HG02943 (cell line): ENCODE data around the gene GRK1.
"Not testable (repeated sequence)": the region's sequence is repeated elsewhere in the genome, so short reads cannot be mapped to it uniquely, and the experiment has no call there.

Experiments used
- ATAC-seq: cut with Tn5 transposase; IDR thresholded peaks from one replicate; pipeline ENCODE4 v1.9.1; 2021; ENCODE audit warnings: mild to moderate bottlenecking, low read depth, moderate library complexity; ENCODE audit not compliant: unreplicated experiment

GRK1 gene

DNA sequence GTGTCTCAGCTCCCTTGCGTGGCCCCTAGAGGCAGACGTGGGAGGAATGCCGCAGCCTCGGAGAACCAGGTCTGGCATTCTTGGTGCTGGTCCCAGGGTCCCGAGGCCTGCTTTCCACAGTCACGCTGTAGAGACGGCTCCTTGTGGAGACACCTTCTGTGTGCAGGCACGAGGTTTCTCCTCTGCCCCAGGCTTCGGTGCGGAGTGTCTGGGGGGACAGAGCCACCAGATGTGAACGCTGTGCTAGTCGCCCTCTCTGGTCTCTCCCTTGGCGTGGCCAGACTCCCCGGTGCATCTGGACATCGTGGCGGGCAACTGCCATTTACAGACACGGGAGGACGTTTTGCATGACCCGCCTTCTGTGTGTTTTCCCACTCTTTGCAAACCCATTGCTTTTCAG lies 84.5 kb downstream of the GRK1 start:
- ATAC-seq, result no peak

GRCh38 chr13:113752211-113752986 lies 85.4 kb downstream of the GRK1 start:
- ATAC-seq, result not testable (repeated sequence)

DNA sequence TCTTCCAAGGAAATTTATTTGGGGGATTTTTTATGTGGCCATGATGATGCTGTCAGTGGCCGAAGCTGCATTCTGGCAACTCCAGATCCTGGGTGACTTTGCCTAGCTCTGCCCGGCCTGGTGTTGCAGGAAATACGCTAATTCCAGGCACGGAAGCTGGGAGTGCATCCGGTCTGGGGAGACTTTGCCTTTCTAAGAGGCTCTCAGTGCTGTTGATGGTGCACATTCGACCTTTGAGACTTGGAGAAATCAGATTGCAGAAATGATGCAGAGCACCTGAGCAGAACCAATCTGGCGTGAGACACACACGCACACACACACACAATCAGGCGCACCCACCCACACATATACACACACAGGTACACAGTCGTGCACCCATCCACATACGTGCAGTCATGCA lies 86.2 kb downstream of the GRK1 start:
- no peak for ATAC-seq

- no peak for ATAC-seq
These were observed 87.2 kb downstream of the GRK1 start for GRCh38 chr13:113754242-113754641.

DNA sequence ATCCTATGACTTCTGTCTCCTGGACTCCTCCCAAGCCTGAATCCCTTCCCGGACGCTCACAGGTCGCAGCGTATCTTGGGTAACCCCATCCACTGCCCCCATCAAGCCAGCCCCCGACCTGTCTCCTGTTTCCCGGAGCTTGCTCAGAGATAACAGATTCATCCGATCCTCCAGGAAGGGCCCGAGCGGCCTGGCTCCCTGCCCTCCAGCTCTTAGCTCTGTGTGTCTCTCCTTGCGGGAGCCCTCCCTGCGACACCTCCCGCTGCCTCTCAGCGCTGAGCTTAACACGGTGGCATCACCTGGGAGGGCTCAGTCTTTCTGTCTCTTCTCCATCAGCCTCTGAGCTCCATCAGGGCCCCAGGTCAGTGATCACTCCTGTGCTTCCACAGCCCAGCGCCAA lies 87.7 kb downstream of the GRK1 start:
- no peak for ATAC-seq

DNA sequence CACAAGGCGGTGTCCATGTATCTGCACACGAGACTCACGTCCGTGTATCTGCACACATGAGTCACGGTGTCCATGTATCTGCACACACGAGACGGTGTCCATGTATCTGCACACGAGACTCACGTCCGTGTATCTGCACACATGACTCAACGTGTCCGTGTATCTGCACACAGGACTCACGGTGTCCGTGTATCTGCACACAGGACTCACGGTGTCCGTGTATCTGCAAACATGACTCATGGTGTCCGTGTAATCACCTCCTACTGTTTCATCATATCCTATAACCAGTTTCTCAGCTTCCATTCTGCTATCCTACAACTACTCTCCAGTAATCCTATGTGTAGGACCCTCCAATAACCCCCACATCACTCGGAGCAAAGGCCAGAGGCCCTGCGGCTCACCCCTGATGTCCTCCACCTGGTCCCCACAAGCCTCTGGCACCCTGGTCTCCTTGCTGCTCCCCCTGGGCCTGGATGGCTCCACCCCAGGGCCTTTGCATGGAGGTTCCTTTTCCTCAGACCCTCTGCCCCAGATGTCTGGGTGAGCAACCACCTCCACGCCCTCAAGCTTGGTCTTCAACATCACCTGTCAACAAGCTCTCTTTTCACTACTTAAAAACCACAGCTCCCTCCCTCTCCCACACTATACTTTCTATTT lies 89.5 kb downstream of the GRK1 start:
- no peak for ATAC-seq

DNA sequence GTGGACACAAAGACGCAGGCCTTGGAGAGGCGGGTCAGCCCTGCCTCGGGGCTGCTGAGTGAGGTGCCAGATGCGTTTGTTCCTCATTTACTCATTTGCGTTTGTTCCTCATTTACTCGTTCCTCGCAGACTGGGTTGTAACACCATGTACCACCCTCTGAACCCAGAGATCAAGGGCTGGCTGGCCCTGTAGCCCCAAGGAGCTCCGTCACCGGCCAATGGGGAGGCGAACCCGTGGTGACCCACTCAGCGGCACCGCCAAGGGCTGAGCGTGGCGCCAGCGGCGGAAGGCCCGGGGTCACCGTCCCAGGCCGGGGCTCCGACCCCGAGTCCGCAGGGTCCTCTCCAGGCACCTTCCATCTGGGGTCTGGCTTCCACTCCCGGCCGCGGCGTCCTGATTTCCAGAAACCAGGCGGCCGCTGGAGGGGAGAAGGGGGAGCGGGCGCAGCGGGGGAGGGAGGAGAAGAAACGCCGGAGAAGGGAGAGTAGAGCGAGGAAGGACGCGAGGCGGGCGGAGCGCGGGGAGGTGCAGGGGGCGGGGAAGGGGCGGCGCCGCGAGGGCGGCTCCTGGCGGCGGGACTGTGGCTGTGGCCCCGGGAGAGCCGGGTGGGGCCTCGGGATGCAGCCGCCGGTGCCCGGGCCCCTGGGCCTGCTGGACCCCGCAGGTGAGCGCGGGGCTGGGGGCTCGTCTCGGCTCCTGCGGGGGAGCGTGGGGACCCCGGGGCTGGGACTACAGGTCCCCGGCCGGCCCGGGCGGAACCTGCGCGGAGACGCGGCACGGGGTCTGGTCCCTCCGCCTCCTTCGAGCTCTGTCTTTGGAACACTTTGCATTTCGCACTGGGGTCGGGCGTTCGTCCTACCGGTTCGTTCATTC lies 91.9 kb downstream of the GRK1 start, which contains the start of gene TMEM255B:
Gene TMEM255B, plus strand, starts transcription at position 576 of the 874 bp plus-strand sequence. Its CDS starts 44 bp downstream, at position 620.
- no peak for ATAC-seq

- no peak for ATAC-seq
These were observed 92.6 kb downstream of the GRK1 start for GRCh38 chr13:113759525-113760137.

GRCh38 chr13:113761136-113761535 lies 94.1 kb downstream of the GRK1 start:
- no peak for ATAC-seq

DNA sequence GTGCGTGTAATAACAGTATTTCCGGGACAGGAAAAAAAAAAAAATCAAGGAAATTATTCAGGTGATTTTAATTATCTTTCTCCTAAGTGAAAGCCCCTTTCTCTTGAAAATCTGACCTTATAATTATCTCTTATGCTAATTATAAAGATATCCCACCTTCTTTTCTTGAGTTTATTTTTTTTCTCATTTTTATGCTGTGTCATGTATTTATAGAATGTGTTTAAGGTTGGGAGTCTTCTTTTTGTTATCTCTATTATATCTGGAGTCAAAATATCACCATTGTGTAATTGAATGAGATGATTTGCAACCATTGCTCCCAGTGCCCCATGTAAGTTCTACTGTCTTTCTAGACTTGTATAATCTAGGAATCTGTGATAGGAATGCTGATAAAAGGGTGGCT lies 95.1 kb downstream of the GRK1 start:
- no peak for ATAC-seq

GRCh38 chr13:113762538-113762937 lies 95.5 kb downstream of the GRK1 start:
- ATAC-seq, result no peak

DNA sequence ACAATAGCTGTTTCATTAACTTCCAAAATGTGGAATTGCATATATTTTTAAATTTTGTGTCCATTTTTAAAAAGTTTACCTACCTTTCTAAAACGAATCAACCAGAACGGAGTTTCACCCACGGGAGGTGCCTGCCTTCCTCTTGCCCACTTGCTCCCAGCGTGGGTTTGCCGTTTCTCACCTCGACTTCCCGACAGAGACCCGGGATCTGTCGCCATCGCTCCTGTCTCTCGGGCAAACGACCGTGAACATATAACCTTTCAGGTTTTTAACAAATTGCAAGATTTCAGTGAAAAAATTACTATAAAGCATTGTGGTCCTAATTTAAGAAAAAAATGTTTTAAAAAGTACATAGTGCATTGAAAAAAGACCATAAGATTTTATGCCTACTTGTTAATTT lies 96.2 kb downstream of the GRK1 start:
- ATAC-seq, result no peak

GRCh38 chr13:113763961-113764792 lies 97.2 kb downstream of the GRK1 start:
- ATAC-seq, result no peak

DNA sequence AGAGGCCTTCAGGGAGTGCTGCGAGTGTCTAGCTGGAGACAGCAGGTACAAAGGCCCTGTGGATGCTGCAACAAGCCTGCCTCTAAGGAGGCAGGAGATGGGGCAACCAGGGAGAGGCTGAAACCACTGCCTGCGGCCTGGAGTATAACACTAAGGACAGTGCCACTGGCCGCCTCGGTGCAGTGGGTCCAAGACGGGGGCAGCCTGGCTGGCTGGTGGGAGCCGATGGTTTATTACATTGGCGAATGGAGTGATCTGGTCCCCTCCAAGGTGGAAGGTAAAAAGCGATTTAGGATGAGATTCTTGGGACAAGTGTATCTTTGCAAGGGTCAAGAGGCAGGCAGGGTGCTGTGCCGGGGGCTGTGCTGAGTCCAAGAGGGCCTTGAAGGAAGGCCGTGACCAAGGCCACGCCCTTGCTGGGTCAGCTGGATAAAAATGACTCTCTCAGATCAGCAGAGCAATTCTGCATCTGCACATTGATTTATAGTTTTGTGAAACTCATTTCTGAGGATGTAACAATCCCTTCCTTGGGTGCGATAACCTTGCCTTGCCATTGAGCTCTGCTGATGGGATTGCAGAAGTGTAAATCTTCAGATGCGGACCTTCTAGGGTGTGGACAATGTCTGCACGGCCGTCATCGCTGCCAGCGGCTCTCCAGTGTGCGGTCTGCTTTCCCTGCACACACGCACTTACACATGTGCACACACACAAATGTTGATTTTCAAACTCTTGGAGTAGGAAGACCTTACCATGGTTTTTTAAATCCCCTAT lies 98.0 kb downstream of the GRK1 start:
- ATAC-seq, result no peak

GRCh38 chr13:113765564-113765910 lies 98.5 kb downstream of the GRK1 start:
- no peak for ATAC-seq

- ATAC-seq, result no peak
These were observed 99.2 kb downstream of the GRK1 start for GRCh38 chr13:113766035-113766800.

DNA sequence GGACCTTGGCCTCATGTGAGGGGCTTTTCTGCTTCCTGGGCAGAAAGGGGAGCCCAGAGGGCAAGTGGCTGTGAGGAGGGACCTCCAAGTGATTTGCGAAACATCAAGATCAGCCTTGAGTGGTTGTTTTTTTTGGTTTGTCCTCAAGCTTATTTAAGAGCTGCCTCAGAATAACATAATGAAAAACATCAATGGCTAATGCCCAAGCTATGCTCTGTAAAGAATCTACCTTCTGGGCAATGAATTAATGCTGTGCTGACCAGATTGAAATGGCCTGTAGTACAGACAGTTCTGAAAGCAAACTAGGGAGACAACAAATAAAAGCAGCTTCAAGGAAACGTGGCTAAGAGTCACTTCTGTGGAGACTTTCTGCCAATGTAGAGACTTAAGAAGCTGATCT lies 100.3 kb downstream of the GRK1 start:
- ATAC-seq, result no peak
